ENCODE data around the gene USP3. TPM values are rescaled to one million over a fixed set of nuclear protein-coding genes. Genes with fewer than 3 reads are reported as not detected.

USP3 gene
- total and polyA plus RNA-seq, 9 of the 15 experiments (the other 6 are each of a cell fraction or from before 2014, with no cell fraction given), result 17.3 to 54.3 (median 34.8) TPM

GRCh38 chr15:63504247-63504978 is at the start of gene USP3 (continued):
- TF ChIP-seq CHD7 (IDR thresholded peaks at IDR 0.05; ENCODE audit: low read depth, low read length) (no peak), RBM22 (IDR thresholded peaks at IDR 0.05; ENCODE audit: low read depth, low read length, poor library complexity, severe bottlenecking) (peak; percentile 77), TBL1XR1 (IDR thresholded peaks at IDR 0.05; ENCODE audit: low read length in 2 of 2) (peak; percentile 36 to 82; a peak in 2 of 4 replicates), NCOA2 (IDR thresholded peaks at IDR 0.05; ENCODE audit: partially characterized antibody in 2 of 2) (no peak), ZNF436 (CRISPR knock-in tag; IDR thresholded peaks at IDR 0.05) (no peak), ELF1 (tag; IDR thresholded peaks at IDR 0.05) (peak; percentile 97), NCOR1 (IDR thresholded peaks at IDR 0.05) (peak; percentile 53; the same call in 1 of the 2 replicates), POLR2B (IDR thresholded peaks at IDR 0.05; ENCODE audit: low read depth, partially characterized antibody) (peak; percentile 35), NR4A1 (CRISPR knock-in tag; IDR thresholded peaks at IDR 0.05) (no peak), NR4A1 (tag; IDR thresholded peaks at IDR 0.05) (no peak), ILF3 (IDR thresholded peaks at IDR 0.05; ENCODE audit: borderline replicate concordance) (no peak), FOS (IDR thresholded peaks at IDR 0.05; ENCODE audit: extremely low read depth, insufficient read length) (no peak), NUFIP1 (IDR thresholded peaks at IDR 0.05; ENCODE audit: partially characterized antibody) (peak; percentile 92), SREBF2 (CRISPR knock-in tag; IDR thresholded peaks at IDR 0.05) (no peak), TAF9B (IDR thresholded peaks at IDR 0.05; ENCODE audit: partially characterized antibody) (peak; percentile 86), ZNF274 (IDR thresholded peaks at IDR 0.05; ENCODE audit: borderline replicate concordance, low read depth, low read length) (no peak), NRF1 (conservative IDR thresholded peaks at IDR 0.05 in 1 of 2, IDR thresholded peaks at IDR 0.05 in 1 of 2) (0 out of 4 replicates have a peak, but pooled peaks of 1 of the 2 experiments have one; percentile 1), NR1H2 (CRISPR knock-in tag; IDR thresholded peaks at IDR 0.05) (no peak)

Data from K562 (cell line).